Ishikawa (cell line): ENCODE data around the gene GEMIN4.

Experiments used
- CEBPB ChIP-seq: IDR thresholded peaks from 2 replicates; pipeline ENCODE4 v1.6.1; 2012
- CREB1 ChIP-seq: IDR thresholded peaks from 2 replicates; pipeline ENCODE4 v1.6.1; 2012; ENCODE audit warnings: low read depth
- EGR1 ChIP-seq: IDR thresholded peaks from 2 replicates; pipeline ENCODE4 v1.6.1; 2012
- EP300 ChIP-seq: IDR thresholded peaks from 2 replicates; pipeline ENCODE4 v1.6.1; 2012; ENCODE audit warnings: borderline replicate concordance
- FOXM1 ChIP-seq: IDR thresholded peaks from 2 replicates; pipeline ENCODE4 v1.6.1; 2012; ENCODE audit warnings: low read depth, borderline replicate concordance
- NFIC ChIP-seq: IDR thresholded peaks from 2 replicates; pipeline ENCODE4 v1.6.1; 2012
- RAD21 ChIP-seq: IDR thresholded peaks from 2 replicates; pipeline ENCODE4 v1.6.1; 2012; ENCODE audit warnings: low read depth
- TAF1 ChIP-seq: IDR thresholded peaks from 2 replicates; pipeline ENCODE4 v1.6.1; 2012; ENCODE audit warnings: low read depth, mild to moderate bottlenecking
- TCF12 ChIP-seq: IDR thresholded peaks from 2 replicates; pipeline ENCODE4 v1.6.1; 2012; ENCODE audit warnings: low read depth
- YY1 ChIP-seq: IDR thresholded peaks from 2 replicates; pipeline ENCODE4 v1.6.1; 2012; ENCODE audit warnings: low read depth
- ZBTB7A ChIP-seq: IDR thresholded peaks from 2 replicates; pipeline ENCODE4 v1.6.1; 2012; ENCODE audit warnings: low read depth
- TF ChIP-seq, protein P1 (sequence below): IDR thresholded peaks from 2 replicates; pipeline ENCODE4 v1.6.1; 2012
- TF ChIP-seq, protein P2 (sequence below): IDR thresholded peaks from 2 replicates; pipeline ENCODE4 v1.6.1; 2012
- TF ChIP-seq, protein P3 (sequence below): IDR thresholded peaks from 2 replicates; pipeline ENCODE4 v1.6.1; 2012; ENCODE audit warnings: low read depth, mild to moderate bottlenecking

DNA sequence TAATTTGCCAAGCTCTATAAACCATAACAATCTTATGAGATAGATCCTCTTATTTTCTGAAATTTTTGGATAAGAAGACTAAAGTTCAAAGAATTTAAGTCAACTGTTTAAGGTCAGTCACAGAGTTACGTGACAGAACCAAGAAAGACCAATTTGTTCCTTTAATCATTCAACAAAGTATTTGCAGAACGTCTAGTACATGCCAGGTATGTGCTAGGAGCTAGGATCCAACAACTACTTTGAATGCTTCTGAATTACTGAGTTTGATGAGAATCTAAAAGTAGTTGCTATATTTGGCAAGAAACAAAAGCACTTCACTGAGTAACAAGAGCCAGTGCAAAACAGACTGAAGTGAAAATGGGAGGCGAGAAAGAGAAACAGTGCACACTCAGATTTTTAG lies 15.0 kb upstream of the GEMIN4 start:
- TF ChIP-seq CEBPB (no peak), RAD21 (no peak), NFIC (no peak), EP300 (no peak), TAF1 (no peak), TCF12 (no peak), EGR1 (no peak), ZBTB7A (no peak), YY1 (no peak), CREB1 (no peak), FOXM1 (no peak)
- TF ChIP-seq, protein P1, sequence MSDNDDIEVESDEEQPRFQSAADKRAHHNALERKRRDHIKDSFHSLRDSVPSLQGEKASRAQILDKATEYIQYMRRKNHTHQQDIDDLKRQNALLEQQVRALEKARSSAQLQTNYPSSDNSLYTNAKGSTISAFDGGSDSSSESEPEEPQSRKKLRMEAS = no peak
- TF ChIP-seq, protein P2, sequence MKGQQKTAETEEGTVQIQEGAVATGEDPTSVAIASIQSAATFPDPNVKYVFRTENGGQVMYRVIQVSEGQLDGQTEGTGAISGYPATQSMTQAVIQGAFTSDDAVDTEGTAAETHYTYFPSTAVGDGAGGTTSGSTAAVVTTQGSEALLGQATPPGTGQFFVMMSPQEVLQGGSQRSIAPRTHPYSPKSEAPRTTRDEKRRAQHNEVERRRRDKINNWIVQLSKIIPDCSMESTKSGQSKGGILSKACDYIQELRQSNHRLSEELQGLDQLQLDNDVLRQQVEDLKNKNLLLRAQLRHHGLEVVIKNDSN = no peak
- TF ChIP-seq, protein P3, sequence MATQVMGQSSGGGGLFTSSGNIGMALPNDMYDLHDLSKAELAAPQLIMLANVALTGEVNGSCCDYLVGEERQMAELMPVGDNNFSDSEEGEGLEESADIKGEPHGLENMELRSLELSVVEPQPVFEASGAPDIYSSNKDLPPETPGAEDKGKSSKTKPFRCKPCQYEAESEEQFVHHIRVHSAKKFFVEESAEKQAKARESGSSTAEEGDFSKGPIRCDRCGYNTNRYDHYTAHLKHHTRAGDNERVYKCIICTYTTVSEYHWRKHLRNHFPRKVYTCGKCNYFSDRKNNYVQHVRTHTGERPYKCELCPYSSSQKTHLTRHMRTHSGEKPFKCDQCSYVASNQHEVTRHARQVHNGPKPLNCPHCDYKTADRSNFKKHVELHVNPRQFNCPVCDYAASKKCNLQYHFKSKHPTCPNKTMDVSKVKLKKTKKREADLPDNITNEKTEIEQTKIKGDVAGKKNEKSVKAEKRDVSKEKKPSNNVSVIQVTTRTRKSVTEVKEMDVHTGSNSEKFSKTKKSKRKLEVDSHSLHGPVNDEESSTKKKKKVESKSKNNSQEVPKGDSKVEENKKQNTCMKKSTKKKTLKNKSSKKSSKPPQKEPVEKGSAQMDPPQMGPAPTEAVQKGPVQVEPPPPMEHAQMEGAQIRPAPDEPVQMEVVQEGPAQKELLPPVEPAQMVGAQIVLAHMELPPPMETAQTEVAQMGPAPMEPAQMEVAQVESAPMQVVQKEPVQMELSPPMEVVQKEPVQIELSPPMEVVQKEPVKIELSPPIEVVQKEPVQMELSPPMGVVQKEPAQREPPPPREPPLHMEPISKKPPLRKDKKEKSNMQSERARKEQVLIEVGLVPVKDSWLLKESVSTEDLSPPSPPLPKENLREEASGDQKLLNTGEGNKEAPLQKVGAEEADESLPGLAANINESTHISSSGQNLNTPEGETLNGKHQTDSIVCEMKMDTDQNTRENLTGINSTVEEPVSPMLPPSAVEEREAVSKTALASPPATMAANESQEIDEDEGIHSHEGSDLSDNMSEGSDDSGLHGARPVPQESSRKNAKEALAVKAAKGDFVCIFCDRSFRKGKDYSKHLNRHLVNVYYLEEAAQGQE = no peak
